Midbrain (tissue), 1 donor: ENCODE measurements around the gene RAET1G.
"Not testable (repeated sequence)": the region's sequence is repeated elsewhere in the genome, so short reads cannot be mapped to it uniquely, and the experiment has no call there.

ENCODE experiments used
- DNase-seq: peaks from one replicate; lab custom pipeline; 2025; lab: John Stamatoyannopoulos, UW

The RAET1G gene

GRCh38 chr6:149953934-149954327 lies 31.0 kb upstream of the RAET1G start:
- DNase-seq = not testable (repeated sequence)

- not testable (repeated sequence) for DNase-seq
These were observed 30.5 kb upstream of the RAET1G start for GRCh38 chr6:149953390-149953789.

- DNase-seq = no peak
These were observed 28.7 kb upstream of the RAET1G start for GRCh38 chr6:149951626-149952025.

GRCh38 chr6:149951096-149951495 lies 28.2 kb upstream of the RAET1G start:
- DNase-seq = no peak

- DNase-seq = no peak
These were observed 27.5 kb upstream of the RAET1G start for GRCh38 chr6:149950423-149950822.

GRCh38 chr6:149948616-149949015 lies 25.7 kb upstream of the RAET1G start:
- DNase-seq = no peak

GRCh38 chr6:149948011-149948410 lies 25.1 kb upstream of the RAET1G start:
- no peak for DNase-seq

- DNase-seq = not testable (repeated sequence)
These were observed 24.6 kb upstream of the RAET1G start for GRCh38 chr6:149947533-149947932.

- DNase-seq = not testable (repeated sequence)
These were observed 23.7 kb upstream of the RAET1G start for GRCh38 chr6:149946631-149947030.

- DNase-seq = not testable (repeated sequence)
These were observed 22.4 kb upstream of the RAET1G start for GRCh38 chr6:149945276-149945675.

GRCh38 chr6:149943321-149943720 lies 20.4 kb upstream of the RAET1G start:
- not testable (repeated sequence) for DNase-seq

GRCh38 chr6:149942461-149942829 lies 19.5 kb upstream of the RAET1G start:
- DNase-seq = no peak

GRCh38 chr6:149941583-149942460 lies 18.9 kb upstream of the RAET1G start, which contains the start of gene ULBP2:
Gene ULBP2 (plus strand): TSS chr6:149942014. CDS start chr6:149942073, 59 bp downstream.
- peak; percentile 69 for DNase-seq

- no peak for DNase-seq
These were observed 17.7 kb upstream of the RAET1G start for GRCh38 chr6:149940672-149940982.

GRCh38 chr6:149939909-149940671 lies 17.2 kb upstream of the RAET1G start:
- no peak for DNase-seq

GRCh38 chr6:149939356-149939648 lies 16.4 kb upstream of the RAET1G start:
- DNase-seq = no peak

- no peak for DNase-seq
These were observed 15.8 kb upstream of the RAET1G start for GRCh38 chr6:149938571-149939355.

- not testable (repeated sequence) for DNase-seq
These were observed 15.2 kb upstream of the RAET1G start for GRCh38 chr6:149938013-149938570.

- DNase-seq = no peak
These were observed 13.8 kb upstream of the RAET1G start for GRCh38 chr6:149936743-149937142.

GRCh38 chr6:149935668-149936067 lies 12.7 kb upstream of the RAET1G start:
- no peak for DNase-seq

- no peak for DNase-seq
These were observed 12.3 kb upstream of the RAET1G start for GRCh38 chr6:149935246-149935645.
